ENCODE data around the gene PDZD7. TPM values are rescaled to one million over a fixed set of nuclear protein-coding genes. Genes with fewer than 3 reads are reported as not detected.

The PDZD7 gene
- total RNA-seq, 1 donor from 2014 or later: 1.5 TPM

GRCh38 chr10:100960251-100960650, 70.7 kb downstream of the PDZD7 start:
- Mint-ChIP-seq H3K36me3 (ENCODE audit: unreplicated experiment) (no peaks in the 10 kb centered on the region), H3K4me3 (ENCODE audit: unreplicated experiment) (no peak overlapping the region), H3K27me3 (ENCODE audit: unreplicated experiment) (no peaks in the 10 kb centered on the region), H3K4me1 (ENCODE audit: low read depth, unreplicated experiment) (no peaks in the 10 kb centered on the region), H3K27ac (ENCODE audit: unreplicated experiment) (no peak overlapping the region), H3K9me3 (ENCODE audit: unreplicated experiment) (no peaks in the 10 kb centered on the region)
- no peak for DNase-seq
- TF ChIP-seq CTCF (IDR thresholded peaks at IDR 0.05; ENCODE audit: partially characterized antibody, unreplicated experiment): no peak

Small RNA genes lying within 50 kb of the gene (microRNA-seq; reads per million reads assigned to microRNA genes)
- not detected for gene MIR608 (ENCODE audit: unreplicated experiment)

Other genes with a start within 250 kb of the PDZD7 start
- gene SLF2, start 118.2 kb downstream of the PDZD7 start, total RNA-seq (ENCODE audit: unreplicated experiment): 35.9 TPM
- gene SEMA4G, start 61.6 kb downstream of the PDZD7 start, total RNA-seq (ENCODE audit: unreplicated experiment): 46.9 TPM
- gene MRPL43, start 43.6 kb downstream of the PDZD7 start, total RNA-seq (ENCODE audit: unreplicated experiment): 58.2 TPM
- gene TWNK, start 43.6 kb downstream of the PDZD7 start, total RNA-seq (ENCODE audit: unreplicated experiment): 10.1 TPM
- 56.7 TPM for gene LZTS2, start 31.3 kb downstream of the PDZD7 start, total RNA-seq (ENCODE audit: unreplicated experiment)
- gene SFXN3, start 105 bp upstream of the PDZD7 start, total RNA-seq (ENCODE audit: unreplicated experiment): 5.2 TPM
- gene KAZALD1, start 30.9 kb upstream of the PDZD7 start, total RNA-seq (ENCODE audit: unreplicated experiment): 0.59 TPM
- gene TLX1, start 100.2 kb upstream of the PDZD7 start, total RNA-seq (ENCODE audit: unreplicated experiment): 14.3 TPM
- gene LBX1, start 198.3 kb upstream of the PDZD7 start, total RNA-seq (ENCODE audit: unreplicated experiment): not detected